ENCODE data around the gene DOK5.

GRCh38 chr20:54456423-54456822 lies 19.0 kb upstream of the DOK5 start:
- TF ChIP-seq CTCF (conservative IDR thresholded peaks at IDR 0.05; ENCODE audit: low read length) (no peak), EZH2phosphoT487 (IDR thresholded peaks at IDR 0.05; ENCODE audit: borderline replicate concordance) (no peak)

Data from Loucy (cell line).